Lower leg skin (tissue), 3 donors: ENCODE data around the gene CYP26B1.

ENCODE experiments used
- CTCF ChIP-seq, 3 donors: fragments of 450-650 bp; IDR thresholded peaks; one replicate each; pipeline ENCODE4 v1.5.1; 2016; ENCODE audit warnings: antibody characterized with exemption in 3 of 3, mild to moderate bottlenecking in 3 of 3, moderate library complexity in 2 of 3
- POLR2A ChIP-seq, 2 donors: fragments of 450-650 bp; IDR thresholded peaks; one replicate each; pipeline ENCODE4 v1.6.1; 2016 to 2017; ENCODE audit warnings: antibody characterized with exemption in 2 of 2, mild to moderate bottlenecking in 1 of 2, moderate library complexity in 1 of 2

- TF ChIP-seq CTCF (IDR thresholded peaks at IDR 0.05) (no peak), POLR2A (IDR thresholded peaks at IDR 0.05) (no peak)
Observed at GRCh38 chr2:72173640-72174321, 26.1 kb upstream of the CYP26B1 start.
